HG03378 (cell line): ENCODE measurements around the gene ARRDC2.
"Not testable (repeated sequence)": the region's sequence is repeated elsewhere in the genome, so short reads cannot be mapped to it uniquely, and the experiment has no call there.

Experiments
- ATAC-seq: cut with Tn5 transposase; IDR thresholded peaks from one replicate; pipeline ENCODE4 v1.9.1; 2021; ENCODE audit warnings: mild to moderate bottlenecking, moderate library complexity; ENCODE audit not compliant: unreplicated experiment

Gene ARRDC2

DNA sequence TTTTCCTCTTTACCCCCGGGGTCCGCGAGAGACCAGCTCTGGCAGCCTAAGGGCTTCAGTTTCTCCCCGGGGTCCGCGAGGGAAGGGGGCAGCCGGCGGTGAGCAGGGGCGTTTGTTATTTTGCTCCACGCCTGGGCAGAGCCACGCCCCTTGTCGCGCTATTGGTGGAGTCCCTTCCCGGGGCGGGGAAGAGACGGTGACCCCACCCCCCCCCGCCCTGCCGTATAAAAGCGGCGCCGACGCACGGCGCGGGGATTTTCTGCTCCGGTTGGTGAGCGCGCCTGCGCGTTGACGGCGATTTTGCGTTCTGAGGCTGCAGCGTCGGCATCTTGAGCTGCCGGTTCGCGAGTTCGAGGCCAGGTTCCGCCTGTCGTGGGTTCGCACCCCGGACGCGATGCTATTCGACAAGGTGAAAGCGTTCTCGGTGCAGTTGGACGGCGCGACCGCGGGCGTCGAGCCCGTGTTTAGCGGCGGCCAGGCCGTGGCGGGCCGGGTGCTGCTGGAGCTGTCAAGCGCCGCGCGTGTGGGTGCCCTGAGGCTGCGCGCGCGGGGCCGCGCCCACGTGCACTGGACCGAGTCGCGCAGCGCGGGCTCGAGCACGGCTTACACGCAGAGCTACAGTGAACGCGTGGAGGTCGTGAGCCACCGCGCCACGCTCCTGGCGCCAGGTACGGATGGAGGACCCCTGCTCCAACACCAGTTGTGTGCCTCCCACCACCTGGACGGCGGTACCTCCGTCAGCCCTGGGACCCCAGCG, at the start of gene ARRDC2:
Gene ARRDC2 (plus strand): TSS at position 254 of the 757 bp plus-strand sequence. CDS start 141 bp downstream, at position 395.
- no peak for ATAC-seq

DNA sequence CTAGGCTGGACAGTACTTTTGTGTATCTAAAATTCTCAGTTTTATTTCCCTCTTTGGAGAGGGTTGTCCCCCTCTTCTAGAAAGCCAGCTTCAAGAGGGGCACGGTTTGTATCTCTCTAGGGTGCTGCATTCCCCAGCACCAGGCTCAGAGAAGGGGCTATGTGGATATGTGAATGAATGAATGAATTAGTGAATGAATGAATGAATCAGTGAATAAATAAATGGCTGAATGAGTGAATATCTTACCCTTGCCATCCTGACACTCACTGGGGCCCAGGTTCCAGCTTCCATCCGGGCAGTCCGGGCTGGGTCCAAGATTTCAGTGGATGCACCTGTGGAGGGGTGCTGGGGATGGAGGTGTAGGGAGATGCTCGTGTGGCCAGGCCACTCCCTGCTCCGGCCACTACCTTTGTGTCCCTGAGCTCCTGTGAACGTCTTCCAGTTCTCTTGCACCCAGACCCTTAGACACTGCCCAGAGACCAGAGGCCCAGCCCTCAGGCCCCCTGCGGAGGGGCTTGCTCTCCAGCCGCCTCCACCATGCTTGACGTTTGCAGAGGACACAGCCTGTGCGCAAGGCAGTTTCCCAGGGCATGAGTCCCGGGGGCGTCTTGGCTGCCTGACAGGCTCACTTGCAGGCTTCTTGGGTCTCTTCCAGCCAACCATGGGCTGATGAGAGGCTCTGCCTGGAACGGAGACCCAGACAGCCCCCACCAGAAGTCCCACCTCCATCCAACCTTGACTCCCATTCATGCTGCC, 43.9 kb upstream of the ARRDC2 start:
- no peak for ATAC-seq

DNA sequence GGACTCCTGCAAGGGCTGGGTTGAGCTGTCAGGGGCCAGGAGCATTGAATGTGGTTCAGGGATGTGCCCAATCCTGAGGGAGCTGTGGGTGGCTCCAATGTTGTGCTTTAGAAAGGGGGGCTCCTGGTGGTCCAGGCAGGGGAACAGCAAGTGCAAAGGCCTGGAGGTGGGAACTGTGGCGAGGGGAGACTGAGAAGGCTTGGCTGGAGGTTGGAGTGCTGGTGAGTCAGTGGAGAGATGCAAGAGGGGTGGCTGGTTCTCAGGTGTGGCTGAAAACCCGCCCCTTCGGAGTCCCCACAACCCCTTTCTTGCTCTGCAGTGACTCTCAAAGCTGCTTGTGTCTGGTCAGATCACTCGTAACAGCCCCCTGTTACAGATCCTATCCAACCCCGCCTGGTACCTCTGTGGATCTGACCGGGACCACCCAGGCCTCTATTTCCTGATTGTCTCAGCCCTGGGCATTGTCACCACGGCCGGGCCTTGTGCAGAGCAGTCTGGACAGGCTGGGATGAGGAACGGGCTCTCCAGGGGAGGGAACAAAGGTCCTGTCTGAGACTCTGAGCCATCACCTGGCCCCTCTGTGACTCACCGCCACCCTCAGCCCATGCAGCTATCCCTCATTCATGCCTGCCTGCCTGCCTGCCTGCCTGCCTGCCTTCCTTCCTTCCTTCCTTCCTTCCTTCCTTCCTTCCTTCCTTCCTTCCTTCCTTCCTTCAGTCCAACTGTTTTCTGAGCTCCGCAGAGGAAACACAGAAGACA, 42.4 kb upstream of the ARRDC2 start:
- no peak for ATAC-seq

DNA sequence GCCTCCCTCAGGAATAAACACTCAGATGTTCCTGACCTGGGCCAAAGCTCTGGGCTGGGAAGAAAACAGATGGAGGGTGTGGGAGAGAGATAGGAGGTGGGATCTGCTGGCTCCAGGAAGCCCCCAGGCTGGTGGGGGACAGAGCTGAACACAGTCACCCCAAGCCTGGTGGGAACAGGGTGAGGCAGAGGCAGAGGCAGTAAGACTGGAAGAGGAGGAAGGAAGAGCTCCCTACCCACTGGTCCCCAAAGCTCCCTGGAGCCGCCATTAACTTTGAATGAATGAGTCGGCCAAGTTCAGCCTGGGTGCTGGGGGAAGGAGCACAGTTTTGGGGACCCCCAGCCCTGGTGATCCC, 41.9 kb upstream of the ARRDC2 start:
- no peak for ATAC-seq

DNA sequence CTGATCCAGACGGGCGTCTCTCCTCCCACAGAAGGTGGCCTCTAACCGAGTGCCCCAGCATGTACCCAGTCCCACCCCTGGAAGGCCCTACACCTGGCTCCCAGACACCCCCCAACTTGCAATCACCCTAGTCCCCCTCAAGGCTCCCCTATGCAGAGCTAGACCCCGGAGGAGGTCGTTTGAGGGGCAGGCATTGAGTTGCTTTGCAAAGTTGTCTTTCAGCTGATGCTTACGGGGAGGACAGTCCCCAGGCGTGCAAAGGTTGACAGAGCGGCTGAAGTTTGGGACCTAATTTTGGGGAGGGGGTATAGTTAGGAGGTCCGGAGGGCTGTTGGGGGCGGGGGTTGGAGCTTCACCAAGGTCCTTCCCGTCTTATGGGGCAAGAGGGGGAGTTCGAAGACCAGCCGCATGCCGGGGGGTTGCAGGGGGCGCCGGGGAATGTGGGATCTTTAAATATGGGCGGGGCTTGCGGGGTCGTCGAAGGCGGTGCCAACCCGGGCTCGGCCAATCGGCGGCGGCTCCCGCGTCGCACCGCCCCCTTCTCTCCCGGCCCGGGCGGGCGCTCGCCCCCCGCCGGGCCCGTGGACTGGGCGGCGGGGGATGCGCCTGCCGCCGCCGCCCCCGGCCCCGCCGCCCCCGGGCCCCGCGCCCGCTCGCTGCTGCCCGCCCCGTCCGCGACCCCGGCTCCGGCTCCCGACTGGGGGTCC, 41.3 kb upstream of the ARRDC2 start, which contains the start of gene KCNN1:
Gene KCNN1 (plus strand): TSS at position 558 of the 707 bp plus-strand sequence. CDS start 6,782 bp downstream, outside the sequence.
- ATAC-seq: no peak

DNA sequence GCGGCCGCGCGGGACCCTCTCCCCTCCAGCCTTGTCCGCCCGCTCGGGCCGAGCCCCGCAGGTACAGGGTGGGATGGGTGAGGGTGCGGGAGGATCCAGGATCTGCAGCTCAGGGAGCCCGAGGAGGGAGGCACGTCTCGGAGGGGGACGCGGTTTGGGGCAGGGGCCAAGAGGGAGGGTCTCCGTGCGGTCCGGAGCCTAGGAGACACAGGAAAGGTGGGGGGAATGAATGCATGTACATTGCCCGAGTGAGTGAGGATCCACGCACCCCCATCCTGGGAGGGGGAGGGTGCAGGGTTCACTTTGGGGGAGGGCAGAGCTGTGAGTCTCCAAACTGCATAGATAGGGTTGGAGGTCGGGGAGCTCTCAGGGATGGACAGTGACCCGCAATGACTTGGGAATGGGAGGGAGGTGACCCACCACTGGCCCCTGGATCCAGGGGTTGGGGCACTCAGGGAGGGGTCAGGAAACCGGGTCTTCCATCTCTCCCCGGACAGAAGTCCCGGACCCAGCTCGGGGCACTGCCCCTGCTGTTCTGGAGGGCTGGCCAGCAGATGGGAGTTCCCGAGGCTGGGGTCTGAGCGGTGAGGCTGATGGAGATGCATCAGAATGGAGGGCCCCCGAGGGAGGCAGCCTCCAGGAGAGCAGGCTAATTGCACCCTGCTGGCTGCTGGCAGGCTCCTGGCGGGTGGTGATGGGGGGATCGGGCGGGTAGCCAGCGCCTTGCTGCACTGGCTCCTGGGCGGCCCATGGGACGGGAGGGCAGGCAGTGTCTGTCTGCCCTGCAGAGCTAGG, 40.5 kb upstream of the ARRDC2 start:
- no peak for ATAC-seq

DNA sequence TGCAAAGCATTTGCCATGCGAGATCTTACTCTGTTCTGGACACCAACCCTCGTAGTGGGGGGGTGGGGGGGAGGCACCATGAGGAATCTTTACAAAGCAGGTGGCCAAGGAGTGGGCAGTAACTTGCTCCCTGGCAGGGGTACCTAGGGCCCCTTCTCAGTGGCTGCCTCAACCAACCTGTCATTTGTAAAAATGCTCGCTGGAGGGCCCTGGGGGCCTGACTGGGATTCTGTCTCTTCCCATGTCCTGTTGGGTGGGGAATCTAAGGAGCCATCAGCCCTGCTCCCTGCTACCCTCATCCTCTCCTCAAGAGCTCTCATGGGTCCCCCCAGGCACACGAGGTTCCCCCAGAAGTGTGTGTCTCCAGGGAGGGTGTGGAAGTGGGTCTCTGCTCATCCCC, 39.6 kb upstream of the ARRDC2 start:
- ATAC-seq: no peak

DNA sequence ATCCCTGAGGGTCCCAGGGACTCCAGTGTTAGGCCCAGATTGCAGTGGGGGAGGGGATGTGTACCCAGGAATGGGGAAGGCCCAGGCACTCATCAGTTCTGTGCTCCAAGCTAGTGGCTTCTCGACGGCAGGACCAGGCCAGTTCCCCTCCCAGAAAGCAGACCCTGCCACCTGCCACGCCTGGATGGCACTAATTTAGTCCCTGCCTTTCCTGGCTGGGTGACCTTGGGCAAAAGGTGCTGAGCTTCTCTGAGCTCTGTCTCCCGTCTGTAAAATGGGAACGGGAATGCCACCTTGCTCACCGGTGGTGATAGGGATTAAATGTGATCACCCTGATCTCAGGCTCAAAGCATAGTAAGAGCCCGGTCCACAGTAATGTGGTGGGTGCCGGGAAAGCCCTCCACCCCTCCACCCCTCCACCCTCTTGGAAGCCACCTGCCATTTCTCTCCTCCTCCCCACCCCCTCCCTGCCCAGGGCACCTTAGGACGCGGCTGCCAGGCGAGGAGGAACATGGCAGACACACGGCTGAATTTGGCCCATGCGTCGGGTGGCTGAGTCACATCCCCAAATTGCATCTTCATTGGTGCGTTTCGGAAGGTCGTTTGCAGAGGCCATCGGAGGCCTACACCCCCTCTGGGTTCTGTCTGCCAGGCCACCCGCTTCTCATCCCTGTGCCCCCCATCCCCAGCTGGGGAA, 38.7 kb upstream of the ARRDC2 start:
- ATAC-seq: no peak

DNA sequence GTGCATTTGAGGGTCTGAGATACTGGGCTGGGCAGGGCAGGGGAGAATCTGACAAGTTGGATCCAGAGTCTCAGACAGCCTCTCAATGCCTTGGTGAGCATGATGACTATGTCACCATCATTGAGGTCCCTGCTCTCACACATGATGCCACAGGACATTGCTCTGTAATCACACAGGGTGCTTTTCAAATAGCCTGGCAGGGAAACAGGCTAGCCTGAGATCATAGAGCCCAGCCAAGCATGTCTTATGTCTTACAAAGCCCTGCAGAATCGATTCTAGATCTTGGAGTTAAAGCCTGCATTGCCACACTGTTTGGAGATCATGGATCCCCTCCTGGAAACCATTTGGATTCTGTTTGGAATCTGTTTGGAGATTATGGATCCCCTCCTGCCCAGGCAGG, 35.7 kb upstream of the ARRDC2 start:
- no peak for ATAC-seq

DNA sequence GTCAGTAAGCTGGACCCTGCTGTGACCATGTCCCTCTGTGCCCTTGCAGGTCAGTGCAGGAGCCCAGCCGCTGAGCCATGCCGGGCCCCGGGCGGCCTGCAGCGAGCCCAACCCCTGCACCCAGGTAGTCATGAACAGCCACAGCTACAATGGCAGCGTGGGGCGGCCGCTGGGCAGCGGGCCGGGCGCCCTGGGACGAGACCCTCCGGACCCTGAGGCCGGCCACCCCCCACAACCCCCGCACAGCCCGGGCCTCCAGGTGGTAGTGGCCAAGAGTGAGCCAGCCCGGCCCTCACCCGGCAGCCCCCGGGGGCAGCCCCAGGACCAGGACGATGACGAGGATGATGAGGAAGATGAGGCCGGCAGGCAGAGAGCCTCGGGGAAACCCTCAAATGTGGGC, 34.2 kb upstream of the ARRDC2 start:
- no peak for ATAC-seq

DNA sequence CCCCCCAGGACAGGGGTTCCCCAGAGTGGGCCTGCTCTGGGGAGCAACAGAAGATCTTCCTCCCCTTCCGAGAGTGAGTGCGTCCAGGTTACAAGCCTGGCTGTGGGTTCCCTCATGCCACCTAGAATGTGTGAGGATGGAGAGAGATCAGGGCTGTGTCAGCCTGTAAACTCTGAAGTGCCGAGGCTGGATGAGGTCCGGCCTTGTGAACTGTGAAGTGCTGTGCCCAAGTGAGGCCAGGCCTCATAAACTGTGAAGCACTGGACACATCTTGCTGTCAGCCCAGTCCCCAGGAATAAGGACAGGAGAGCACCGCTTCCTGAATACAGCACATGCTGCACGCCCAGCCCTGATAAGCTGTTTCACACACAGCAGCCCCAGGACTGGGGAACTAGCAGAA, 33.4 kb upstream of the ARRDC2 start:
- no peak for ATAC-seq

DNA sequence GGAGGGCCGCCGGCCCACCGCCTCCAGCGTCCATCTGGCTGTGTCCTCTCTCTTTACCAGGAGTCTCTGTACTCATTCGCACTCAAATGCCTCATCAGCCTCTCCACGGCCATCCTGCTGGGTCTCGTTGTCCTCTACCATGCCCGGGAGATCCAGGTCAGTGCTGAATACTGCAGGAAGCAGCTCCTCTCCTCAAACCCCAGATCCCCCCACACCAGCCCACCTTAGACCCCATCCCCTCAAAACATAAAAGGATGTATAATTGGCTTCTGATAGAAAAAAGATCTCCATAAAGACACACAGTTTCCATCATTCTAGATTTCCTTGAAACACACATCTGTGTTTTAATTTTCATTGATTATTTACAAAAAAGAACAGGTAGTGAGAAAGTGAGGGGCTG, 32.9 kb upstream of the ARRDC2 start:
- no peak for ATAC-seq

DNA sequence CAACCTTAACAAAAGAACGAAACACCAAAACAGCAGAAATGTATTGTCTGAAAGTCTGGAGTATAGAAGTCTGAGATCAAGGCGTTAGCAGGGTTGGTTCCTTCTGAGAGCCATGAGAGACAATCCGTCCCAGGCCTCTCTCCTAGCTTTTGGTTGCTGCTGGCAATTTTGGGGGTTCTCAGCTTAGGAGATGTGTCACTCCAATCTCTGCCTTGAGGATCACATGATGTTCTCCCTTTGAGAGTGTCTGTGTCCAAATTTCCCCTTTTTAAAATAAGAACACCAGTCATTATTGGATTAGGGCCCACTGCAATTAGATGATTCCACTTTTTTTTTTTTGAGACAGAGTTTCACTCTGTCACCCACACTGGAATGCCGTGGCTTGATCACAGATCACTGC, 30.9 kb upstream of the ARRDC2 start:
- ATAC-seq: no peak

DNA sequence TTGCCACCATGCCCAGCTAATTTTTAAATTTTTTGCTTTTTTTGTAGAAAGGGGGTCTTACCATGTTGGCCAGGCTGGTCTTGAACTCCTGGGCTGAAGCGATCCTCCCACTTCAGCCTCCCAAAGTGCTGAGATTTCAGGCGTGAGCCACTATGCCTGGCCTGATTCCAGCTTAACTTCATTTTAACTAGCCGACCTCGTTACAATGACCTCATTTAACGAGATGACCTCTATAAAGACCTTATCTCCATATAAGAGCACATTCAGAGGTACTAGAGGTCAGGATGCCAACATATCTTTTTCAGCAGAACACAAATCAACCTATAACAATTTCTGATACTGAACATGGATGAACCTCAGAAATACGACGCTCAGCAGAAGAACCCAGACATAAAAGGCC, 30.5 kb upstream of the ARRDC2 start:
- ATAC-seq: no peak

DNA sequence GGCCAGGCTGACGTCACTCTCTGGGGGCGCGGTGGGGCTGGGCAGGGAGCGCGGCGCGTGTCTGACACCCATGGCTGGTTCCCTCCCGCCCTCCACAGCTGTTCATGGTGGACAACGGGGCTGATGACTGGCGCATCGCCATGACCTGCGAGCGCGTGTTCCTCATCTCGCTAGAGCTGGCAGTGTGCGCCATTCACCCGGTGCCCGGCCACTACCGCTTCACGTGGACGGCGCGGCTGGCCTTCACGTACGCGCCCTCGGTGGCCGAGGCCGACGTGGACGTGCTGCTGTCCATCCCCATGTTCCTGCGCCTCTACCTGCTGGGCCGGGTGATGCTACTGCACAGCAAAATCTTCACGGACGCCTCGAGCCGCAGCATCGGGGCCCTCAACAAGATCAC, 26.4 kb upstream of the ARRDC2 start:
- no peak for ATAC-seq

DNA sequence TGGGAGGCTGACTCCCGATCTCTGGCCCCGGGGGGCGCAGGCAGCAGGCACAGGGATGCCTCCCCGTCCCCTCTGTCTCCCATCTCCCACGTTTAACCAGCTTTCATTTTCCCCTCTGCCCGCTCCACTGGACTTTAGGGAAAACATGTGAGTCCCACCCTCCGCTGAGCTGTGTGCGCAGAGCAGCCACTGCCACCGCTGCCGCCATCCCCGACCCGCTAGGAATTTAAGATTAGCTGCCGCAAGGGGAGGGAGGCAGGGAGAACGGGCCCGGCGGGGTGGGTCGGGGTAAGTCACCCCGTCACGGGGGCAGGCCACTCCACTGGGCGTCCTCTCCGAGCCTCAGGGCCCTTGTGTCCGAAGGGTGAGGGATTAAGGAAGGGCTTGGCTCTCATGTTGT, 25.5 kb upstream of the ARRDC2 start:
- ATAC-seq: no peak

DNA sequence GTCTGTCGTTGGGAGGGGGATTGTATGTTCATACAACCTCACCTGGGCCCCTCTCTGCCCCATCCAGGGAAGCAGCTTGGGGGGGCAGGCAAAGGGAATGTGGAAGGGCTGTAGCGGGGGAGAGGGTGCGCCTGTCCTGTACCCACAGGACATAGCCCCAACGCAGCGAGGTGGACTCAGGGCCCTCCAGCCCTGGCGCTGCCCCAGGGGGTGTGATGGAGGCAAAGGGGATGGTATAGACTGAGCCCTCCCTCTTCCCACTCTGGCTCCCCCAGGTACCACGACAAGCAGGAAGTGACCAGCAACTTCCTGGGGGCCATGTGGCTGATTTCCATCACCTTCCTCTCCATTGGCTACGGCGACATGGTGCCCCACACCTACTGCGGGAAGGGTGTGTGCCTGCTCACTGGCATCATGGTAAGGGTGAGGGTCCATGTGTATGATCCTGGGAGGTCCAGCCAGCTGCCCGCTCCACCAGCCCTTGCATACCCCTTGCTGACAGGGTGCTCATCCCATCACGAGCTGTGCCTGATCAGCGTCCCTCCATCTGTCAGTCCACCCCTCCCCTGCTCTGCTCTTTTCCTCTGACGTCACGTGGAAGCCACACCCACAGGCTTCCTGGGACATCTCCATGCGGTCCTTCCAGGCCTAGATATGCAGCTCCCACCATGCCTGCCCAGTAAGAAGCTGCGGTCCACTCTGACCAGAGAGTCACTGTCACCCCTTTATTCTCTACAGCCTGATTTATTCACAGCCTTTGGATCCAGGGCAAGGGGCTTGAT, 22.7 kb upstream of the ARRDC2 start:
- no peak for ATAC-seq

DNA sequence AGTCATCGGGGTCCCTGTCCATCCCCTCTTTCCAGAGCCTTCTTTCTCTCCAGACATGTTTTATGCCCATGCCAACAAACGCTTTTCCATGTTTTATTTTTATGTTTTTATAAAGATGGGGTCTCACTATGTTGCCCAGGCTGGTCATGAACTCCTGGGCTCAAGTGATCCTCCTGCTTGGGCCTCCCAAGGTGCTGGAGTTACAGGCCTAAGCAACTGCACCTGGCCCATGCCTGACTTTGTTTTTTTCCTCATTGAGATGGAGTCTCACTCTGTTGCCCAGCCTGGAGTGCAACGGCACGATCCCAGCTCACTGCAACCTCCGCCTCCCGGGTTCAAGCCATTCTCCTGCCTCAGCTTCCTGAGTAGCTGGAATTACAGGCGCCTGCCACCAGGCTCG, 21.4 kb upstream of the ARRDC2 start:
- ATAC-seq: not testable (repeated sequence)

DNA sequence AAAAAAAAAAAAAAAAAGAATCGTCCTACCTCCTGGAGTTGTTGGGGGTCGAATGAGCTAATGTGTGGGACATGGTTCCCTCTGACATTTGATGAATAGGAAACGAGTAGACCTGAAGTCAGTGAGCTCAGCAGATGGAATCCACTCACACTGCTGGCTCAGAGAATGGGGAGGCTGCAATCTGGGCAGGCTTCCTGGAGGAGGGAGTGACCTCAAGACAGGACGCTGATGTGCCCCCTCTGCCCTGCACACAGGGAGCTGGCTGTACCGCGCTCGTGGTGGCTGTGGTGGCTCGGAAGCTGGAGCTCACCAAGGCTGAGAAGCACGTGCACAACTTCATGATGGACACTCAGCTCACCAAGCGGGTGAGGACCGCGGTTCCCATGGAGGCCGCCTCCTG, 19.8 kb upstream of the ARRDC2 start:
- no peak for ATAC-seq
